ENCODE data around the gene MS4A18. TPM values are rescaled to one million over a fixed set of nuclear protein-coding genes. Genes with fewer than 3 reads are reported as not detected.

The MS4A18 gene
- polyA plus RNA-seq, 10 donors, result not detected

- DNase-seq, result no peak
Measured at GRCh38 chr11:60785806-60786361, 61.4 kb downstream of the MS4A18 start.

DNA sequence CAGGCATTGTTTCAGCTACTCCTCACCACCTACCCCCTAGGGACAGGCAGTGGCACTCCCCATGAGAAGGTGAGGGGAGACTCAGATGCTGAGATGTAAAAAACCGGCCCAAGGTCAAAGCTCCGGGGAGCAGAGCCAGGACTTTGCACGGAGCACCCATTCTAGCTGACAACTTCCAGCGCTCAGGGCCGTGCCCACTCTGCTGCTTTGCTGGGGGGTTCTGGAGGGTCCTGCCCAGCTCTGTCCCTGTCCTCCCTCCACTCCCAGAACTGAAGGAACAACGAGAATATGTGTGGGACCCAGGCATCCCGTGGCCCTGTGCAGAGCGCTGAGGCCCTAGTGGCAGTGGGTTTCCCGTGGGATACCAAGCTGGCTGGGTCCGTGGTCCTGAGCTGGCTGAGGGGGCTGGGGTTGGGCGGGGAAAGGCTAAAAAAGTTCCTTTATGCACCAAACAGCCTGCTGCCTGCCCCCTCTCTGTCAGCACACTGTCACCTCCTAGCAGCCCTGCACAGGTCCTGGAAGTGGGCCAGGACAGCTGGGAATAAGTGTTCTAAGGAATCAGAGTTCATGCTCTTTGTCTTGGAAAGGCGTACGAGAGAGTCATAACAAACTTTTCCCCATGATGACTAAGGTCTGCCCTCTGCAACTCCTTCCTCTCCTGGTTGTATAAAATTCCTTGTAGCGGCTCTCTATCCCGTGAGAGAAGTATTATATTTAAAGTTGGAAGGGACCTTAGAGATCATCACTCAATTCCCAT is 62.5 kb downstream of the MS4A18 start:
- DNase-seq, result peak; percentile 81 to 91 (median 86)

- no peak for DNase-seq
Measured at GRCh38 chr11:60788401-60789125, 64.0 kb downstream of the MS4A18 start.

DNA sequence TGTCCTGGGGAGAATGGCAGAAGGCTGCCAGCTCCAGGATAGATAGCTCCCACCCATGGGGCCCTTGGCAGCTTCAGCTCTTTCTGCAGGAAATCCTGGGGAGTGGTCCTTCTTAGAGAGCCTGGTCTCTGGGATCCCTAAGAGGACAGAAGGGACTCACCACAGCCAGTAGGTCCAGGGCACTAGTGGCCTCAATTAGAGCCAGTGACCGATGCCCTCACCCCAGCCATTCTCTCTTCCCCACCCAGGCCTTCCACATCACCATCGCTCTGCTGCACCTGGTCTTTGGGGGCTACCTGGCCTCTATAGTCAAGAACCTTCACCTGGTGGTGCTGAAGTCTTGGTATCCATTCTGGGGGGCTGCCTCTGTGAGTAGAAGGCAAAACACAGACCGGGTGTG is 66.2 kb downstream of the MS4A18 start:
- no peak for DNase-seq

DNA sequence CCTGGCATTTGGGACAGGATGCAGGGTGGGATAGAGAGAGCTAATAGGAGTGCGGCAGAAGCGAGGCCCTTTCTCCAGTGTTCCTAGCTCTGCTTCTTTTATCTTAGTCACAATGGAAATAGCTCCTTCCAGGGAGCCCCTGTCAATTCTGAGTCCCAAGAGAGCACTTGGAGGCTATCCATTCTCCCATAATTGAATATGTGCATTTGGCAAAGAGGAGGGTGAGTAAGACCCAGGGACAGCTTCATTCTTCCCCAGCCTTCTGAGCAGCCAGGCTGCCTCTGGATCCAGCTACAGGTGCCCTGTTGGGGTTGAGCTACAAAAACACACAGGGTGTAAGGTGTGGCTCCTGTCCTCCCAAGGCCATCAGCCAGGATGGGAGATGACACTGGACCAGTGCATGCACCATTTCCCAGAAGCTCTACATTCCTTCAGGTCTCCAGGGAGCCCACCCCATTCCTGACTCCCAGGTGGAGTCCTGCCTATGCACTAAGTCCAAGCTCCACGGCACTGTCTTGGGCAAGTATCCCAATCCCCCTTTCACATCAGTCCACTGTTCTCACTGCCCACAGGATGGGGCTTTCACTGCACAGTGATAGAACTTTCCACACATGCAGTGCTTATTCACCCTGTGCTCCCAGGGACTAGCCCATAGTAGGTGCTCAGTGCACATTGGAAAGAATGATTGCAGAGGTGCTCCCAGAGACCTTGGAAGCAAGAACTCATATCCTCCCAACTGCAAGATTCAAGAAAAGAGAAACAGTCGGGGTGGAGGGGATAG is 66.8 kb downstream of the MS4A18 start:
- no peak for DNase-seq

- DNase-seq, result no peak
Measured at GRCh38 chr11:60792521-60792920, 68.0 kb downstream of the MS4A18 start.

Other genes with a start within 250 kb of the MS4A18 start
- gene MS4A12, start 231.9 kb upstream of the MS4A18 start, polyA plus RNA-seq (ENCODE audit: insufficient read length in 10 of 10), result not detected
- not detected for gene MS4A13, start 209.3 kb upstream of the MS4A18 start, polyA plus RNA-seq (ENCODE audit: insufficient read length in 10 of 10)
- 10 to 100 TPM in 1 of 10 donors, 1 to 10 TPM in 9; 4.0 to 12.7 (median 6.0) TPM for gene MS4A8, start 25.1 kb upstream of the MS4A18 start, polyA plus RNA-seq (ENCODE audit: insufficient read length in 10 of 10)
- gene MS4A15, start 32.1 kb downstream of the MS4A18 start, polyA plus RNA-seq (ENCODE audit: insufficient read length in 10 of 10), result under 1 TPM in 2 of 10 donors, not detected in 8; 0.09 to 0.20 TPM
- under 1 TPM in 1 of 10 donors, not detected in 9; 0.07 TPM for gene MS4A10, start 60.6 kb downstream of the MS4A18 start, polyA plus RNA-seq (ENCODE audit: insufficient read length in 10 of 10)
- 10 to 100 TPM; 14.0 to 22.8 (median 18.4) TPM for gene CCDC86, start 117.4 kb downstream of the MS4A18 start, polyA plus RNA-seq (ENCODE audit: insufficient read length in 10 of 10)
- gene PTGDR2, start 131.2 kb downstream of the MS4A18 start, polyA plus RNA-seq (ENCODE audit: insufficient read length in 10 of 10), result 1 to 10 TPM in 8 of 10 donors, under 1 TPM in 2; 0.63 to 2.1 (median 1.2) TPM
- gene ZP1, start 142.8 kb downstream of the MS4A18 start, polyA plus RNA-seq (ENCODE audit: insufficient read length in 10 of 10), result under 1 TPM in 4 of 10 donors, not detected in 6; 0.10 to 0.49 (median 0.30) TPM
- gene PRPF19, start 181.9 kb downstream of the MS4A18 start, polyA plus RNA-seq (ENCODE audit: insufficient read length in 10 of 10), result 10 to 100 TPM; 53.2 to 96.9 (median 63.3) TPM
- 100 to 1,000 TPM in 2 of 10 donors, 10 to 100 TPM in 8; 73.9 to 109 (median 94.8) TPM for gene TMEM109, start 189.4 kb downstream of the MS4A18 start, polyA plus RNA-seq (ENCODE audit: insufficient read length in 10 of 10)
- 10 to 100 TPM; 28.4 to 46.5 (median 36.6) TPM for gene TMEM132A, start 199.7 kb downstream of the MS4A18 start, polyA plus RNA-seq (ENCODE audit: insufficient read length in 10 of 10)
- gene SLC15A3, start 227.5 kb downstream of the MS4A18 start, polyA plus RNA-seq (ENCODE audit: insufficient read length in 10 of 10), result 10 to 100 TPM; 16.3 to 32.1 (median 24.4) TPM
- 10 to 100 TPM in 1 of 10 donors, 1 to 10 TPM in 5, under 1 TPM in 4; 0.43 to 10.6 (median 1.1) TPM for gene CD6, start 247.0 kb downstream of the MS4A18 start, polyA plus RNA-seq (ENCODE audit: insufficient read length in 10 of 10)

All from muscle of back (tissue), 11 donors.